ENCODE results near the gene MCCC2.

GRCh38 chr5:71705421-71705820, 118.3 kb downstream of the MCCC2 start:
- TF ChIP-seq EZH2 (IDR thresholded peaks at IDR 0.05; ENCODE audit: low read length, unreplicated experiment) = no peak
- TF ChIP-seq CTCF (conservative IDR thresholded peaks at IDR 0.05; ENCODE audit: low read depth, low read length) = no peak
